HL-60 (cell line): Measurements from ENCODE around the gene ECE2.

ENCODE experiments used
- POLR2AphosphoS5 ChIP-seq: IDR thresholded peaks from 2 replicates; pipeline ENCODE4 v1.6.1; 2012; ENCODE audit warnings: low read depth
- SPI1 ChIP-seq: IDR thresholded peaks from 2 replicates; pipeline ENCODE4 v1.6.1; 2012; ENCODE audit warnings: low read depth, mild to moderate bottlenecking, borderline replicate concordance
- TF ChIP-seq, protein P1 (sequence below): IDR thresholded peaks from one replicate; pipeline ENCODE4 v1.5.1; 2011; ENCODE audit warnings: low read length, control low read depth, inconsistent platforms; ENCODE audit not compliant: insufficient read depth
- TF ChIP-seq, protein P2 (sequence below): IDR thresholded peaks from 2 replicates; pipeline ENCODE4 v1.6.1; 2012; ENCODE audit warnings: low read depth; ENCODE audit not compliant: insufficient replicate concordance

DNA sequence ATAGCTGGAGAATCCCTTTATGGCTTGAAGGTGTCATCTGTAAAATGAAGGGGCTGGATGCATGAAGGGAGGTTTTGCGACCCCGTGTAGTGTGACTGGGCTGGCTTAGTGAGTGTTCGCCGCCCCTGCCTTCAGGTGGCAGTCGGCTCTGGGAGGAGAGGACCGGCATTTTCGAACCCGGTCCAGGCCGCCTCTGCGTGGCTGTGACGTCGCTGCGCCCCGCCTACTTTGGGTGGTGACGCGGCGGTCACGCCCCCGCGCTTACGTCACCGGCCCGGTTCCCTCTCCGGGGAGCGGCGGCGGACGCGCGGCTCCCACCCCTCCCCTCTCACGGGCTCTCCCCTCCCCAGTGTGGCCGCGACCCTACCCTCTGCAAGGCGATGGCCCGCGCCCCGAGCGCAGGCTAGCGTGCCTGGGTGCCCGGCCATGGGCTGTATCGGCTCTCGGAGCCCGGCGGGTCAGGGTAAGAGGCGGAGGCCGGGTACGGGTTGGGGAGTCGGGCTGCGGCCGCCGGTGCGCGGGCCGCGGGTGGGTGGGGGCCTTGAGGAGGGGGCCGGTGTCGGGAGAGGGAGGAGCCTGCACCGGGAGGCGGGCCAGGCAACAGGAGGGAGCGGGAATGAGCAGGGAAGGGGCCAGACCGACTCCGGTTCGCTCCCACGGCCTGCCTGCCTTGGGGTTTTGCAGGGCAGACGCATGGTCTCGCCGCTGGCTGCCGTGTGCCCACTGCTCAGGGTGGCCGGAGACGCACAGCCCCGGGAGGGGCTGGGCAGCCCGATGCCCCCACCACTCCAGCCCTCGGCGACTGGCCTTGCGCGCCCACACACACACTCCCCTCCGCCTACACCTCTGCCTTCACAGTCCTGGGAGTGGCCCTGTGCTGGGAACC is 60.1 kb downstream of the ECE2 start:
- TF ChIP-seq, protein P1, sequence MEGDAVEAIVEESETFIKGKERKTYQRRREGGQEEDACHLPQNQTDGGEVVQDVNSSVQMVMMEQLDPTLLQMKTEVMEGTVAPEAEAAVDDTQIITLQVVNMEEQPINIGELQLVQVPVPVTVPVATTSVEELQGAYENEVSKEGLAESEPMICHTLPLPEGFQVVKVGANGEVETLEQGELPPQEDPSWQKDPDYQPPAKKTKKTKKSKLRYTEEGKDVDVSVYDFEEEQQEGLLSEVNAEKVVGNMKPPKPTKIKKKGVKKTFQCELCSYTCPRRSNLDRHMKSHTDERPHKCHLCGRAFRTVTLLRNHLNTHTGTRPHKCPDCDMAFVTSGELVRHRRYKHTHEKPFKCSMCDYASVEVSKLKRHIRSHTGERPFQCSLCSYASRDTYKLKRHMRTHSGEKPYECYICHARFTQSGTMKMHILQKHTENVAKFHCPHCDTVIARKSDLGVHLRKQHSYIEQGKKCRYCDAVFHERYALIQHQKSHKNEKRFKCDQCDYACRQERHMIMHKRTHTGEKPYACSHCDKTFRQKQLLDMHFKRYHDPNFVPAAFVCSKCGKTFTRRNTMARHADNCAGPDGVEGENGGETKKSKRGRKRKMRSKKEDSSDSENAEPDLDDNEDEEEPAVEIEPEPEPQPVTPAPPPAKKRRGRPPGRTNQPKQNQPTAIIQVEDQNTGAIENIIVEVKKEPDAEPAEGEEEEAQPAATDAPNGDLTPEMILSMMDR = no peak
- TF ChIP-seq SPI1 (no peak), POLR2AphosphoS5 (no peak; the same call in none of the 2 replicates)
- TF ChIP-seq, protein P2, sequence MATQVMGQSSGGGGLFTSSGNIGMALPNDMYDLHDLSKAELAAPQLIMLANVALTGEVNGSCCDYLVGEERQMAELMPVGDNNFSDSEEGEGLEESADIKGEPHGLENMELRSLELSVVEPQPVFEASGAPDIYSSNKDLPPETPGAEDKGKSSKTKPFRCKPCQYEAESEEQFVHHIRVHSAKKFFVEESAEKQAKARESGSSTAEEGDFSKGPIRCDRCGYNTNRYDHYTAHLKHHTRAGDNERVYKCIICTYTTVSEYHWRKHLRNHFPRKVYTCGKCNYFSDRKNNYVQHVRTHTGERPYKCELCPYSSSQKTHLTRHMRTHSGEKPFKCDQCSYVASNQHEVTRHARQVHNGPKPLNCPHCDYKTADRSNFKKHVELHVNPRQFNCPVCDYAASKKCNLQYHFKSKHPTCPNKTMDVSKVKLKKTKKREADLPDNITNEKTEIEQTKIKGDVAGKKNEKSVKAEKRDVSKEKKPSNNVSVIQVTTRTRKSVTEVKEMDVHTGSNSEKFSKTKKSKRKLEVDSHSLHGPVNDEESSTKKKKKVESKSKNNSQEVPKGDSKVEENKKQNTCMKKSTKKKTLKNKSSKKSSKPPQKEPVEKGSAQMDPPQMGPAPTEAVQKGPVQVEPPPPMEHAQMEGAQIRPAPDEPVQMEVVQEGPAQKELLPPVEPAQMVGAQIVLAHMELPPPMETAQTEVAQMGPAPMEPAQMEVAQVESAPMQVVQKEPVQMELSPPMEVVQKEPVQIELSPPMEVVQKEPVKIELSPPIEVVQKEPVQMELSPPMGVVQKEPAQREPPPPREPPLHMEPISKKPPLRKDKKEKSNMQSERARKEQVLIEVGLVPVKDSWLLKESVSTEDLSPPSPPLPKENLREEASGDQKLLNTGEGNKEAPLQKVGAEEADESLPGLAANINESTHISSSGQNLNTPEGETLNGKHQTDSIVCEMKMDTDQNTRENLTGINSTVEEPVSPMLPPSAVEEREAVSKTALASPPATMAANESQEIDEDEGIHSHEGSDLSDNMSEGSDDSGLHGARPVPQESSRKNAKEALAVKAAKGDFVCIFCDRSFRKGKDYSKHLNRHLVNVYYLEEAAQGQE = no peak
